HuH-7.5 (cell line): ENCODE data around the gene HMGXB4.
"Not testable (repeated sequence)": the region's sequence is repeated elsewhere in the genome, so short reads cannot be mapped to it uniquely, and the experiment has no call there.

Experiments
- DNase-seq: peaks from one replicate; pipeline ENCODE4 v3.0.0; 2011; ENCODE audit warnings: low spot score

Gene HMGXB4

GRCh38 chr22:35257321-35258190, at the start of gene HMGXB4:
HMGXB4 (plus strand) TSS chr22:35257493; CDS start chr22:35262391, 4,898 bp downstream.
- DNase-seq = peak; percentile 82

- DNase-seq = no peak
These were observed 49.3 kb upstream of the HMGXB4 start for GRCh38 chr22:35208003-35208402.

GRCh38 chr22:35209203-35209602, 48.1 kb upstream of the HMGXB4 start:
- no peak for DNase-seq

- DNase-seq = no peak
These were observed 45.3 kb upstream of the HMGXB4 start for GRCh38 chr22:35212009-35212408.

GRCh38 chr22:35212996-35213395, 44.3 kb upstream of the HMGXB4 start:
- DNase-seq = no peak

- no peak for DNase-seq
These were observed 42.3 kb upstream of the HMGXB4 start for GRCh38 chr22:35214968-35215367.

- no peak for DNase-seq
These were observed 41.3 kb upstream of the HMGXB4 start for GRCh38 chr22:35215993-35216392.

- DNase-seq = no peak
These were observed 39.8 kb upstream of the HMGXB4 start for GRCh38 chr22:35217527-35217926.

- DNase-seq = no peak
These were observed 39.2 kb upstream of the HMGXB4 start for GRCh38 chr22:35218079-35218478.

GRCh38 chr22:35219012-35219411, 38.3 kb upstream of the HMGXB4 start:
- no peak for DNase-seq

- DNase-seq = no peak
These were observed 37.1 kb upstream of the HMGXB4 start for GRCh38 chr22:35220221-35220620.

GRCh38 chr22:35225010-35225409, 32.3 kb upstream of the HMGXB4 start:
- no peak for DNase-seq

GRCh38 chr22:35226958-35227647, 30.2 kb upstream of the HMGXB4 start:
- DNase-seq = no peak

GRCh38 chr22:35229865-35230264, 27.4 kb upstream of the HMGXB4 start:
- no peak for DNase-seq

- no peak for DNase-seq
These were observed 26.9 kb upstream of the HMGXB4 start for GRCh38 chr22:35230417-35230816.

GRCh38 chr22:35230839-35231584, 26.3 kb upstream of the HMGXB4 start:
- DNase-seq = no peak

GRCh38 chr22:35231585-35232084, 25.7 kb upstream of the HMGXB4 start:
- peak; percentile 52 for DNase-seq

GRCh38 chr22:35238749-35239148, 18.5 kb upstream of the HMGXB4 start:
- DNase-seq = not testable (repeated sequence)

GRCh38 chr22:35244507-35244906, 12.8 kb upstream of the HMGXB4 start:
- not testable (repeated sequence) for DNase-seq

- DNase-seq = no peak
These were observed 7.1 kb upstream of the HMGXB4 start for GRCh38 chr22:35250156-35250555.

GRCh38 chr22:35253946-35254345, 3.3 kb upstream of the HMGXB4 start:
- DNase-seq = no peak

GRCh38 chr22:35257002-35257320, 332 bp upstream of the HMGXB4 start:
- no peak for DNase-seq
